SK-N-SH (cell line): ENCODE results near the gene BSPRY. TPM values are rescaled to one million over a fixed set of nuclear protein-coding genes. Genes with fewer than 3 reads are reported as not detected.

Experiments
- CTCF ChIA-PET: fragments of 300-600, 350-600 bp; formaldehyde crosslinking; extraction: SDS; loops from one replicate; lab custom pipeline; 2021; lab: Yijun Ruan, JAX
- POLR2A ChIA-PET: fragments of 350-600 bp; sonication (Branson Sonifier 250); formaldehyde crosslinking; extraction: SDS; loops from one replicate; lab custom pipeline; 2020; ENCODE audit warnings: antibody characterized with exemption, inconsistent platforms; lab: Yijun Ruan, JAX
- DNase-seq: peaks from one replicate; pipeline ENCODE4 v3.0.0; 2012
- H2AFZ ChIP-seq: fragments of 200-600 bp; sonication (generic); 2 replicates; pipeline ENCODE4 v1.8.1; 2016; ENCODE audit warnings: antibody characterized with exemption, mild to moderate bottlenecking, low read depth
- H3F3A ChIP-seq: fragments of 200-600 bp; sonication (generic); replicated peaks from 2 replicates; pipeline ENCODE3; 2016; ENCODE audit warnings: antibody characterized with exemption, mild to moderate bottlenecking; ENCODE audit not compliant: insufficient read depth
- H3K27ac ChIP-seq, 2 experiments: fragments of 200-500 bp in 1 of 2; fragments of 200-600 bp in 1 of 2; sonication (Bioruptor generic) in 1 of 2; sonication (generic), shearing (Covaris generic) in 1 of 2; 2 replicates each; pipeline versions ENCODE4 v1.5.1 to v1.6.1; 2014 to 2016; ENCODE audit warnings: low read depth in 2 of 2, inconsistent platforms in 1 of 2, low read length in 1 of 2, mild to moderate bottlenecking in 1 of 2, mixed read lengths in 1 of 2
- H3K27me3 ChIP-seq: fragments of 200-600 bp; sonication (generic), shearing (Covaris generic); 2 replicates; pipeline ENCODE4 v1.6.1; 2016; ENCODE audit warnings: mixed run types; ENCODE audit not compliant: insufficient read depth
- H3K36me3 ChIP-seq, 2 experiments: fragments of 200-500 bp in 1 of 2; fragments of 200-600 bp in 1 of 2; sonication (Bioruptor generic) in 1 of 2; sonication (generic) in 1 of 2; replicated peaks in 1 of 2; 2 replicates each; pipeline versions ENCODE3 to v1.5.1; 2014 to 2016; ENCODE audit warnings: low read length in 1 of 2, mild to moderate bottlenecking in 1 of 2; ENCODE audit not compliant: insufficient read depth in 2 of 2, control insufficient read depth in 1 of 2
- H3K4me1 ChIP-seq, 2 experiments: fragments of 200-500 bp in 1 of 2; fragments of 200-600 bp in 1 of 2; sonication (Bioruptor generic) in 1 of 2; sonication (generic), shearing (Covaris generic) in 1 of 2; 2 replicates each; pipeline versions ENCODE4 v1.5.1 to v1.6.1; 2014 to 2016; ENCODE audit warnings: low read depth in 1 of 2, low read length in 1 of 2, mixed run types in 1 of 2; ENCODE audit not compliant: insufficient read depth in 2 of 2, control insufficient read depth in 1 of 2
- H3K4me2 ChIP-seq: fragments of 200-600 bp; sonication (generic), shearing (Covaris generic); 2 replicates; pipeline ENCODE4 v1.6.1; 2017; ENCODE audit warnings: mixed run types
- H3K4me3 ChIP-seq, 2 experiments: fragments of 200-500 bp in 1 of 2; fragments of 200-600 bp in 1 of 2; sonication (Bioruptor generic) in 1 of 2; sonication (generic), shearing (Covaris generic) in 1 of 2; 2 replicates each; pipeline versions ENCODE4 v1.5.1 to v1.8.1; 2014 to 2016; ENCODE audit warnings: low read depth in 2 of 2, inconsistent platforms in 1 of 2, low read length in 1 of 2, mild to moderate bottlenecking in 1 of 2, mixed read lengths in 1 of 2, moderate library complexity in 1 of 2
- H3K79me2 ChIP-seq: fragments of 200-600 bp; sonication (generic); 2 replicates; pipeline ENCODE4 v1.8.1; 2017; ENCODE audit warnings: mild to moderate bottlenecking; ENCODE audit not compliant: insufficient read depth
- H3K9ac ChIP-seq: fragments of 200-600 bp; sonication (generic); 2 replicates; pipeline ENCODE4 v1.6.1; 2017; ENCODE audit warnings: mixed run types
- H3K9me2 ChIP-seq: fragments of 200-600 bp; sonication (generic); 2 replicates; pipeline ENCODE4 v1.6.1; 2017; ENCODE audit warnings: mixed run types
- H3K9me3 ChIP-seq: fragments of 200-600 bp; sonication (generic); 2 replicates; pipeline ENCODE4 v1.6.1; 2017; ENCODE audit warnings: mixed run types, mild to moderate bottlenecking, moderate library complexity
- H4K20me1 ChIP-seq: fragments of 200-600 bp; sonication (generic); 2 replicates; pipeline ENCODE4 v1.6.1; 2017; ENCODE audit warnings: mild to moderate bottlenecking, mixed run types; ENCODE audit not compliant: insufficient read depth
- CHD2 ChIP-seq: fragments of 150-350 bp; IDR thresholded peaks from 2 replicates; pipeline ENCODE4 v1.6.1; 2018; ENCODE audit warnings: low read length; ENCODE audit not compliant: partially characterized antibody
- CTCF ChIP-seq: fragments of 200-600 bp; sonication (generic); IDR thresholded peaks from 2 replicates; pipeline ENCODE4 v1.6.1; 2017; ENCODE audit warnings: antibody characterized with exemption, mild to moderate bottlenecking, moderate library complexity
- EZH2phosphoT487 ChIP-seq: fragments of 200-600 bp; sonication (generic); IDR thresholded peaks from 2 replicates; pipeline ENCODE4 v1.6.1; 2017; ENCODE audit warnings: low read depth, mixed run types, mild to moderate bottlenecking, antibody characterized with exemption, moderate library complexity, borderline replicate concordance
- GABPA ChIP-seq: IDR thresholded peaks from 2 replicates; pipeline ENCODE4 v1.4.0; 2012; ENCODE audit warnings: low read depth, mild to moderate bottlenecking
- JUND ChIP-seq: IDR thresholded peaks from 2 replicates; pipeline ENCODE4 v1.4.0; 2012
- MEF2A ChIP-seq: IDR thresholded peaks from 2 replicates; pipeline ENCODE4 v1.4.0; 2012; ENCODE audit warnings: low read depth, borderline replicate concordance
- NFIC ChIP-seq: IDR thresholded peaks from 2 replicates; pipeline ENCODE4 v1.4.0; 2012; ENCODE audit warnings: borderline replicate concordance
- NRF1 ChIP-seq: IDR thresholded peaks from 2 replicates; pipeline ENCODE4 v1.6.1; 2012; ENCODE audit warnings: low read depth, mild to moderate bottlenecking, low read length
- RAD21 ChIP-seq: IDR thresholded peaks from 2 replicates; pipeline ENCODE4 v1.6.1; 2012; ENCODE audit warnings: mild to moderate bottlenecking, low read length
- REST ChIP-seq: IDR thresholded peaks from 2 replicates; pipeline ENCODE4 v1.6.1; 2012; ENCODE audit warnings: mild to moderate bottlenecking, low read depth, low read length, moderate library complexity
- RFX5 ChIP-seq: IDR thresholded peaks from 2 replicates; pipeline ENCODE4 v1.6.1; 2012; ENCODE audit warnings: mild to moderate bottlenecking, improper control_type of control experiment, low read length
- SIN3A ChIP-seq: IDR thresholded peaks from 2 replicates; pipeline ENCODE4 v1.6.1; 2012; ENCODE audit warnings: low read depth, mild to moderate bottlenecking, low read length, moderate library complexity, borderline replicate concordance
- TCF12 ChIP-seq: IDR thresholded peaks from 2 replicates; pipeline ENCODE4 v1.4.0; 2012
- USF2 ChIP-seq: fragments of 150-350 bp; IDR thresholded peaks from 2 replicates; pipeline ENCODE4 v1.6.1; 2017; ENCODE audit warnings: antibody characterized with exemption, low read length, low read depth, borderline replicate concordance
- WGBS: methylation state at CpG from one replicate; pipeline ENCODE4 v1.1.6; 2017; ENCODE audit warnings: low lambda C conversion rate; 5-methylcytosine and 5-hydroxymethylcytosine counted together
- polyA plus RNA-seq, 3 experiments: library from polyadenylated mRNA; depleted of rRNA; stranded (reverse); fragments of >200 nt; gene quantifications; 2 replicates each; pipeline ENCODE4 v1.2.3, GENCODE V29; 2012
- TF ChIP-seq, protein P1 (sequence below): fragments of 150-350 bp; IDR thresholded peaks from 2 replicates; pipeline ENCODE4 v1.6.1; 2016; ENCODE audit warnings: mild to moderate bottlenecking, low read depth, low read length

BSPRY gene
- polyA plus RNA-seq, 1 of the 3 experiments (the other 2 are of a cell fraction): not detected

DNA sequence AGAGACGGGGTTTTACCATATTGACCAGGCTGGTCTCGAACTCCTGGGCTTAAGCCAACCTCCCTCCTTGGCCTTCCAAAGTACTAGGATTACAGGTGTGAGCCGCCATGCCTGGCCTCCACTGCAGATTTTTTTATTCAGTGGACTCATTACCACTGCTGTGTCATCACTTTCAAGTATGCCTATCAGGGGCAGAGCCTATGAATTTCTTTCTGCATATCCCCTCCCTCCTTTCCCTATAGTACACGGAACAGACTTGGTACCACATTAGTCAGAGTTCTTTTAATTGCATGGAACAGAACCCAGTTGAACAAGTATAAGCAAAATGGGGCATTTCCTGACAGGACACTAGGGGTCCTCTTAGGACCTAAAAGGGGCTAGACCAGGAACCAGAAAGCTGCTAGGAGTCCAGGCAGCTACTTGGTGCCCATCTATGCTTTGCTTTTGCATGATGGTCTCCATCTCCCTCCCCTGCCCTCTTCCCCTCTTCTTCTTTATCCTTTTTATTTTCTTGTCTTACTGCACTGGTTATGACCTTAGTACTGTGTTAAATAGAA is 5.8 kb downstream of the BSPRY start:
- DNase-seq: no peak
- POLR2A ChIA-PET: no interaction called here
- CTCF ChIA-PET: interaction anchor here (0.7 to 1.1 kb wide), 4 partner anchors 18 to 233 kb away, joined by 3 to 4 read pairs (median 3); partner anchors contain the start of genes C9orf43 and POLE3
- H3K4me1 ChIP-seq: peaks cover 0 to 4% of the 10 kb centered on the region in 2 experiments; a peak in 1 of 4 replicates
- TF ChIP-seq CHD2: no peak
- TF ChIP-seq RAD21: peak; percentile 35
- no peak for TF ChIP-seq NRF1
- TF ChIP-seq GABPA: no peak
- no peak for TF ChIP-seq USF2
- no peak for TF ChIP-seq MEF2A
- no peak for TF ChIP-seq JUND
- TF ChIP-seq CTCF: peak; percentile 23
- TF ChIP-seq, all 33 proteins: peak for 2
- H3K9me3 ChIP-seq: no peaks in the 10 kb centered on the region
- no peaks in the 10 kb centered on the region for H3F3A ChIP-seq
- H4K20me1 ChIP-seq: no peaks in the 10 kb centered on the region
- no peaks in the 10 kb centered on the region for H3K9me2 ChIP-seq
- H3K4me2 ChIP-seq: no peak overlapping the region
- H3K36me3 ChIP-seq: no peaks in the 10 kb centered on the region
- no peak overlapping the region for H2AFZ ChIP-seq
- no peak overlapping the region for H3K27ac ChIP-seq
- no peaks in the 10 kb centered on the region for H3K79me2 ChIP-seq
- peaks cover 20% of the 10 kb centered on the region for H3K27me3 ChIP-seq
- no peak overlapping the region for H3K9ac ChIP-seq
- no peak overlapping the region for H3K4me3 ChIP-seq
- 65% methylated on average over 4 of the region's 4 CpGs for WGBS

DNA sequence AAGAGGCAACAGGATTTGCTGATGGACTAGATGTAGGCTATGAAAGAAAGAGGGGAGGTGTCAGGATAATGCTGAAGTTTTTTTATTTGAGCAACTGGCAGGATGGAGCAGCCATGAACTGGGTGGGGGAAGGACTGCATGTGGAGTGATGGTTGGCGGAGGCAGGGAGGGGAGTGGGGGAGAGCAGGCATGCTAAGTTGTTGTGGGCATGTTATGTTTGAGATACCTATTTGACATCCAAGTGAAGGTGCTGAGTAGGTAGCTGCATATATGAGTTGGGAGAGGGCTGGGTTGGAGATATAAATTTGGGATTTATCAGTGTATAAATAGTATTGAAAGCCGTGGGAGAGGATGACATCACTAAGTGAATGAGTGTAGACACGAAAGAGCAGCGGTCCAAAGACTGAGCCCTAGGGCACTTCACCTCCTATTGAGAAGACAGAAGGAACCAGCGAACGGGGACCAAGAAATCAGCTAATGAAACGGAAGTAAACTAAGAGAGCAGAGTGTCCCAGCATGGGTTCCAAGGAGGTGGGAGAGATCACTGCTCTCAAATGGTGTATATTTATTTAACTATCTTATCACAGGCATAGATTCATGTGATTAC is 7.4 kb downstream of the BSPRY start:
- H2AFZ ChIP-seq: no peak overlapping the region
- no peaks in the 10 kb centered on the region for H4K20me1 ChIP-seq
- H3K79me2 ChIP-seq: no peaks in the 10 kb centered on the region
- H3F3A ChIP-seq: peaks cover 9% of the 10 kb centered on the region
- H3K9me3 ChIP-seq: no peaks in the 10 kb centered on the region
- no peaks in the 10 kb centered on the region for H3K9me2 ChIP-seq
- no peak overlapping the region for H3K27ac ChIP-seq
- peaks cover 0 to 6% of the 10 kb centered on the region in 2 experiments; a peak in 1 of 4 replicates for H3K4me1 ChIP-seq
- no peak overlapping the region for H3K9ac ChIP-seq
- H3K4me2 ChIP-seq: no peak overlapping the region
- WGBS: 69% methylated on average over 7 of the region's 7 CpGs
- H3K36me3 ChIP-seq: no peaks in the 10 kb centered on the region
- no peak overlapping the region for H3K4me3 ChIP-seq
- DNase-seq: no peak
- CTCF ChIA-PET: interaction anchor here (1.1 kb wide), 1 partner anchor 45 kb away, joined by 3 read pairs; no protein-coding TSS in a partner anchor
- POLR2A ChIA-PET: no interaction called here
- peaks cover 7% of the 10 kb centered on the region; the same call in 1 of the 2 replicates for H3K27me3 ChIP-seq
- TF ChIP-seq, protein P1, sequence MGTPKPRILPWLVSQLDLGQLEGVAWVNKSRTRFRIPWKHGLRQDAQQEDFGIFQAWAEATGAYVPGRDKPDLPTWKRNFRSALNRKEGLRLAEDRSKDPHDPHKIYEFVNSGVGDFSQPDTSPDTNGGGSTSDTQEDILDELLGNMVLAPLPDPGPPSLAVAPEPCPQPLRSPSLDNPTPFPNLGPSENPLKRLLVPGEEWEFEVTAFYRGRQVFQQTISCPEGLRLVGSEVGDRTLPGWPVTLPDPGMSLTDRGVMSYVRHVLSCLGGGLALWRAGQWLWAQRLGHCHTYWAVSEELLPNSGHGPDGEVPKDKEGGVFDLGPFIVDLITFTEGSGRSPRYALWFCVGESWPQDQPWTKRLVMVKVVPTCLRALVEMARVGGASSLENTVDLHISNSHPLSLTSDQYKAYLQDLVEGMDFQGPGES: no peak
- TF ChIP-seq REST (no peak), CTCF (no peak), NFIC (no peak), RFX5 (no peak), TCF12 (no peak), NRF1 (no peak), SIN3A (no peak), EZH2phosphoT487 (no peak), MEF2A (no peak), CHD2 (no peak)
